ENCODE data around the gene LASP1. TPM values are rescaled to one million over a fixed set of nuclear protein-coding genes. Genes with fewer than 3 reads are reported as not detected.

Gene LASP1
- total and polyA plus RNA-seq, 2 of the 8 experiments (the other 6 are each of a cell fraction or from before 2014, with no cell fraction given) = 114 to 180 TPM

- Histone ChIP-seq H3K36me3 (ENCODE audit: control insufficient read depth in 2 of 4, insufficient read depth in 4 of 4, low read length in 3 of 4) (peaks cover 0 to 2% (median 0%) of the 10 kb centered on the region in 4 experiments; a peak in 1 of 8 replicates), H3K56ac (replicated peaks; ENCODE audit: insufficient read length, low read depth, low read length) (peak overlapping the region; percentile 28), H2BK120ac (replicated peaks; ENCODE audit: low read depth, low read length) (peak overlapping the region; percentile 18), H2AK5ac (ENCODE audit: low read depth, low read length) (no peak overlapping the region), H3K9me3 (ENCODE audit: insufficient read depth in 2 of 2, low read depth in 1 of 2, low read length in 1 of 2) (no peaks in the 10 kb centered on the region), H3K23ac (ENCODE audit: insufficient read length) (no peak overlapping the region), H3K9ac (replicated peaks in 1 of 4; ENCODE audit: extremely low read depth in 1 of 4, low read depth in 3 of 4, low read length in 3 of 4) (peak overlapping the region; percentile 36 to 67 (median 48); a peak in 6 of 7 replicates), H2BK12ac (ENCODE audit: low read depth, low read length) (no peak overlapping the region), H2BK15ac (ENCODE audit: low read length) (no peak overlapping the region), H3K18ac (ENCODE audit: extremely low read depth, low read length) (no peak overlapping the region), H3K4me1 (replicated peaks in 1 of 4; ENCODE audit: control insufficient read depth in 3 of 4, insufficient read depth in 4 of 4, low read length in 3 of 4) (peaks cover 0 to 18% (median 10%) of the 10 kb centered on the region in 4 experiments; a peak in 6 of 7 replicates), H2BK5ac (ENCODE audit: low read depth, low read length) (peak overlapping the region; percentile 63; the same call in 1 of the 2 replicates), H3K4me2 (ENCODE audit: insufficient read depth in 1 of 2, low read depth in 2 of 2, low read length in 2 of 2) (peak overlapping the region; percentile 95 to 97), H3K4me3 (ENCODE audit: extremely low read depth in 1 of 4, insufficient read depth in 2 of 4, low read depth in 3 of 4, low read length in 4 of 4) (peak overlapping the region; percentile 88 to 100 (median 98)), H2AFZ (ENCODE audit: low read length) (peak overlapping the region; percentile 67), H3K27me3 (replicated peaks in 1 of 4; ENCODE audit: control insufficient read depth in 3 of 4, extremely low read depth in 1 of 4, insufficient read depth in 3 of 4, low read length in 3 of 4) (no peaks in the 10 kb centered on the region), H3K27ac (ENCODE audit: low read depth, low read length) (no peak overlapping the region), H4K91ac (replicated peaks; ENCODE audit: insufficient read length, low read length) (no peak overlapping the region), H4K5ac (ENCODE audit: insufficient read length, low read depth, low read length) (no peak overlapping the region), H3K23me2 (ENCODE audit: low read depth, low read length) (peaks cover 17% of the 10 kb centered on the region), H2BK20ac (ENCODE audit: low read length) (no peak overlapping the region), H4K20me1 (replicated peaks in 1 of 2; ENCODE audit: control insufficient read depth in 1 of 2, insufficient read depth in 2 of 2, low read length in 2 of 2) (peaks cover 0 to 7% of the 10 kb centered on the region in 2 experiments), H3K79me1 (ENCODE audit: low read depth, low read length) (peaks cover 15% of the 10 kb centered on the region), H3K79me2 (ENCODE audit: control insufficient read depth in 1 of 2, insufficient read depth in 2 of 2, low read length in 2 of 2) (peaks cover 22 to 26% of the 10 kb centered on the region in 2 experiments), H3K14ac (ENCODE audit: insufficient read length) (no peak overlapping the region), H3K4ac (replicated peaks; ENCODE audit: insufficient read length, low read depth, low read length) (no peak overlapping the region), H4K8ac (ENCODE audit: extremely low read depth, insufficient read depth, low read length) (no peak overlapping the region)
- CTCF ChIA-PET (ENCODE audit: partially characterized antibody) = interaction anchor here (0.7 to 2.7 kb wide), 15 partner anchors 9 to 288 kb away, joined by 3 to 10 read pairs (median 3); partner anchors contain the start of gene LASP1NB
- 6% methylated on average over 25 of the region's 25 CpGs; no CpG with 5 or more reads in 1 of the 2 experiments for WGBS, 2 experiments (ENCODE audit: extremely low coverage in 1 of 2, insufficient coverage in 1 of 2, insufficient read length in 1 of 2, insufficient replicate concordance in 2 of 2, low coverage in 1 of 2, low lambda C conversion rate in 2 of 2, missing lambda C conversion rate in 1 of 2)
- TF ChIP-seq CBX8 (IDR thresholded peaks at IDR 0.05; ENCODE audit: borderline replicate concordance, low read depth, low read length) = no peak
- peak in 1 of 2 experiments; percentile 48; a peak in 1 of 3 replicates for TF ChIP-seq POLR2A (IDR thresholded peaks at IDR 0.05; ENCODE audit: control extremely low read depth in 1 of 2, low read depth in 2 of 2, low read length in 2 of 2)
- 0 out of 2 replicates have a peak, but pooled peaks have one; percentile 28 for TF ChIP-seq RBBP5 (IDR thresholded peaks at IDR 0.05; ENCODE audit: borderline replicate concordance, low read depth, low read length)
- peak; percentile 65; the same call in 1 of the 2 replicates for TF ChIP-seq TEAD4 (IDR thresholded peaks at IDR 0.05; ENCODE audit: low read depth, low read length)
- peak; percentile 7 for TF ChIP-seq SAP30 (IDR thresholded peaks at IDR 0.05; ENCODE audit: insufficient read depth, insufficient replicate concordance, low read length)
- no peak for TF ChIP-seq CTCF (IDR thresholded peaks at IDR 0.05; ENCODE audit: control extremely low read depth in 1 of 3, insufficient read depth in 1 of 3, low read depth in 1 of 3, low read length in 3 of 3)
- DNase-seq (ENCODE audit: low read depth in 1 of 2, low spot score in 2 of 2) (no peak), FAIRE-seq (no peak)
- POLR2A ChIA-PET (ENCODE audit: partially characterized antibody) = interaction anchor here (0.7 to 24.3 kb wide), 8 partner anchors 11 to 96 kb away, joined by 3 to 468 read pairs (median 4); partner anchors contain the start of genes CWC25, LASP1NB and RPL23
These were observed 1.7 kb upstream of the LASP1 start for GRCh38 chr17:38867968-38868816.

All from H1 (cell line).